Measurements from ENCODE around the gene ZDHHC14. TPM values are rescaled to one million over a fixed set of nuclear protein-coding genes. Genes with fewer than 3 reads are reported as not detected.

The ZDHHC14 gene
- total and polyA plus RNA-seq, 3 donors from 2014 or later = 28.5 to 74.9 (median 67.9) TPM

DNA sequence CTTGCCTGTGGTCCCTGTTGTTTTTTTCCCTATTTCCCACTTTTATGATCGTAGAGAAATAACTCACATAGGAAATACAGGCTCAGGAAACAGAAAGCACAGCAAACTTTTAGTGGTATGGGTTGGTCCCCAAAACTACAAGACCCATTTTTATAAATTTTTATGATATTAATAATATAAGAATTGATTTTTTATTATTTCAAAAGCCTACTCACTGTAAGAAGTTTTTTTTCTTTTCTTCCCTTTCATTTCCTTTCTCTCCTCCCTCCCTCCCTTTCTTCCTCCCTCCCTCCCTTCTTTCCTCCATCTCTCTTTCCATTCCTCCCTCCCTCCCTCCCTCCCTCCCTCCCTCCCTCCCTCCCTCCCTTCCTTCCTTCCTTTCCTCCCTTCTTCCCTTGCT, 141.5 kb downstream of the ZDHHC14 start:
- 90 to 92% methylated on average over 1 of the region's 1 CpG for WGBS, 2 donors
- Histone ChIP-seq H3K27ac (no peak overlapping the region), H3K36me3 (ENCODE audit: low read depth, missing control alignments) (no peaks in the 10 kb centered on the region), H3K27me3 (no peaks in the 10 kb centered on the region), H3K9me3 (no peaks in the 10 kb centered on the region), H3K4me1 (peaks cover 11% of the 10 kb centered on the region), H3K4me3 (no peak overlapping the region)
- intact Hi-C loops (cut with DNase I; ENCODE audit: low total_unique reads) = no loop called here
- TF ChIP-seq, protein P1, sequence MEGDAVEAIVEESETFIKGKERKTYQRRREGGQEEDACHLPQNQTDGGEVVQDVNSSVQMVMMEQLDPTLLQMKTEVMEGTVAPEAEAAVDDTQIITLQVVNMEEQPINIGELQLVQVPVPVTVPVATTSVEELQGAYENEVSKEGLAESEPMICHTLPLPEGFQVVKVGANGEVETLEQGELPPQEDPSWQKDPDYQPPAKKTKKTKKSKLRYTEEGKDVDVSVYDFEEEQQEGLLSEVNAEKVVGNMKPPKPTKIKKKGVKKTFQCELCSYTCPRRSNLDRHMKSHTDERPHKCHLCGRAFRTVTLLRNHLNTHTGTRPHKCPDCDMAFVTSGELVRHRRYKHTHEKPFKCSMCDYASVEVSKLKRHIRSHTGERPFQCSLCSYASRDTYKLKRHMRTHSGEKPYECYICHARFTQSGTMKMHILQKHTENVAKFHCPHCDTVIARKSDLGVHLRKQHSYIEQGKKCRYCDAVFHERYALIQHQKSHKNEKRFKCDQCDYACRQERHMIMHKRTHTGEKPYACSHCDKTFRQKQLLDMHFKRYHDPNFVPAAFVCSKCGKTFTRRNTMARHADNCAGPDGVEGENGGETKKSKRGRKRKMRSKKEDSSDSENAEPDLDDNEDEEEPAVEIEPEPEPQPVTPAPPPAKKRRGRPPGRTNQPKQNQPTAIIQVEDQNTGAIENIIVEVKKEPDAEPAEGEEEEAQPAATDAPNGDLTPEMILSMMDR (IDR thresholded peaks at IDR 0.05) = no peak
- TF ChIP-seq POLR2A (IDR thresholded peaks at IDR 0.05) = no peak
- DNase-seq = no peak

DNA sequence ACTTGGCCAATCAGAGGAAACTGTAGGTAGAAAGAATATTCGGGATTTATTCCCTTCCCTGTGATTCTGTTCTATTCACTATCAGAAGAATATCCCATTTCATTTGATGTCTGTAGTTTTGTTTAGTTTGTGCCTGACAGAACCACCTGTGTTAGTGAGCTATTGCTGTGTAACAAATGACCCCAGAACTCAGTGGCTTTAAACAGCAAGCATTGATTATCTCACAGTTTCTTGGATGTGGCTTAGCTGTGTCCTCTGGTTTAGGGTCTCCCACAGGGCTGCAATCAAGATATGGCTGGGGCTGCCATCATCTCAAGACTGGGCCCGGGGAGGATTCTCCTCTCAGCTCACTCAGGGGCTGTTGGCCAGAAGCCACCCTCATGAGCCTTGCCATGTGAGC, 143.7 kb downstream of the ZDHHC14 start:
- Histone ChIP-seq H3K27me3 (no peaks in the 10 kb centered on the region), H3K36me3 (ENCODE audit: low read depth, missing control alignments) (no peaks in the 10 kb centered on the region), H3K27ac (no peak overlapping the region), H3K4me1 (peaks cover 11% of the 10 kb centered on the region), H3K4me3 (no peak overlapping the region), H3K9me3 (no peaks in the 10 kb centered on the region)
- DNase-seq = no peak
- WGBS, 2 donors = 94 to 95% methylated on average over 2 of the region's 2 CpGs
- intact Hi-C loops (cut with DNase I; ENCODE audit: low total_unique reads) = no loop called here
- no peak for TF ChIP-seq POLR2A (IDR thresholded peaks at IDR 0.05)
- TF ChIP-seq, protein P1 (IDR thresholded peaks at IDR 0.05) = no peak

DNA sequence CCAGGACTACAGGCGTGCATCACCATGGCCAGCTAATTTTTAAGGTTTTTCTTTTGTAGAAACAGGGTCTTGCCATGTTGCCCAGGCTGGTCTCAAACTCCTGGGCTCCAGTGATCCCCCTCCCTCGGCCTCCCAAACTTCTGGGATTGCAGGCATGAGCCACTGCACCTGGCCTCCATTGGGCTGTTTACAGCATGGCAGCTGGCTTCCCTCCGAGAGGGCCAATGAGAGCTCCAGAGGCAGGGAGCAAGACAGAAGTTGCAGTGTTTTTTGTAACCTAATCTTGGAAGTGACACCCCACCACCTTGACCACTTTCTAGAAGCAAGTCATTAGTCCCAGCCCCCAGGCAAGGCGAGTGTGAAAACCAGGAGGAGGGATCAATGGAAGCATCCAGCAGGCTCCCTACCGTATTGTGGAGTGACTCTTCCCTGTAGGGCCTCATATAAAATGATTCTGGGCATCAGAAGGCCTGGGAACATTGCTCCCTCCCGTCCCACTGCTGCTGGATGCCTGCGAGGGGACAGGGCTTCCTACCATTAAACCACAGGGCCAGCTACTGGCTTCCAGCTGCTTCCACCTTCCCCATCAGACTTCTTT, 144.4 kb downstream of the ZDHHC14 start:
- Histone ChIP-seq H3K9me3 (no peaks in the 10 kb centered on the region), H3K4me1 (peaks cover 11% of the 10 kb centered on the region), H3K4me3 (no peak overlapping the region), H3K36me3 (ENCODE audit: low read depth, missing control alignments) (no peaks in the 10 kb centered on the region), H3K27ac (no peak overlapping the region), H3K27me3 (no peaks in the 10 kb centered on the region)
- TF ChIP-seq, protein P1 (IDR thresholded peaks at IDR 0.05) = no peak
- WGBS, 2 donors = 91 to 97% methylated on average over 7 of the region's 7 CpGs
- intact Hi-C loops (cut with DNase I; ENCODE audit: low total_unique reads) = no loop called here
- no peak for DNase-seq

DNA sequence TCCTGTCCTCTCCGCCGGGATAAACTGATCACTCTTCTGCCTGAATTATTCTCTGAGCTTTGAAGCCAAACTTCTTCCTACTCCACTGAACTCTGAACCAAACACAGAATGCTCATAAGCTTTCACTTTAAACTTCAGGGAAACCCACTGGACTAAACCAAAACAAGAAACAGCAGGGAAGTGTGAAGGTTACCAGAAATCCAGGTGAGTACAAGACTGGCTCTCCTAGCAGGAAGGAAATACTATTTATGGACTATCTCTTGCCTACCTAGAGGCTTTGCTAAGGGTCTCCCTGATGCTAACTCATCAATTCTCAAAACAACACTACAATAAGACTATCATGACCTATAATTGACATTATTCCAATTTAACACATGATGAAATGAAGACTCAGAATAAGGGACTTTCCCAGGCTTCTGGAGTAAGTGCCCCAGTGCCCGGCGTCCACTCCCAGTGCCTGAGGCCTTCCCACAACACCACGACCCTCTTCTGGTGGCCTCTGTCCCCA, 145.0 kb downstream of the ZDHHC14 start:
- no peak for DNase-seq
- Histone ChIP-seq H3K9me3 (no peaks in the 10 kb centered on the region), H3K36me3 (ENCODE audit: low read depth, missing control alignments) (no peaks in the 10 kb centered on the region), H3K4me1 (peaks cover 11% of the 10 kb centered on the region), H3K27me3 (no peaks in the 10 kb centered on the region), H3K27ac (no peak overlapping the region), H3K4me3 (no peak overlapping the region)
- 81 to 83% methylated on average over 5 of the region's 5 CpGs for WGBS, 2 donors
- TF ChIP-seq, protein P1 (IDR thresholded peaks at IDR 0.05) = no peak
- TF ChIP-seq POLR2A (IDR thresholded peaks at IDR 0.05) = no peak
- intact Hi-C loops (cut with DNase I; ENCODE audit: low total_unique reads) = no loop called here

DNA sequence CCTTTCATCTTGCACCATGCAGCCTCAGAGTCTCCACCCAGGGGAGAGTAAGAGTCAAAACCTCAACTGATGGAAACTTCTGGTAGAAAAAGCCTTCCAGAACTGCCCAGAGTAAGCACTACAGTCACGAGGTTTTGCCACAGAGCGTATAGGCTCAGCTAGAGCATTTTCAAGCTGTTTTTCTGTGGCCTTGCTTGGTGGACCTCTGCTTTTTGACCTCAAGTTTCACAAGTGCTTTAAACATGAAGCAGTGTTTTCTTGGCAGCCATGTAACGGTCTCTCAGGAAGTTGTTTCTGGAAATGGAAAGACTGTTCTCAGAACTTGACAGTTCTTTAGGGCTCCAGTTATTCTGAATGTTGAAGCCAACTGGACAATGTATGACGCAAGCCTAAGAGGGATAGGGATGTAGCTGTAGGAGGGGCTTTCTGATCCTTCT, 146.5 kb downstream of the ZDHHC14 start:
- Histone ChIP-seq H3K27ac (peak overlapping the region in 1 of 2 donors; percentile 41), H3K36me3 (ENCODE audit: low read depth, missing control alignments) (no peaks in the 10 kb centered on the region), H3K9me3 (no peaks in the 10 kb centered on the region), H3K27me3 (no peaks in the 10 kb centered on the region), H3K4me1 (peaks cover 11% of the 10 kb centered on the region), H3K4me3 (no peak overlapping the region)
- peak; percentile 50 for DNase-seq
- intact Hi-C loops (cut with DNase I; ENCODE audit: low total_unique reads) = no loop called here
- WGBS, 2 donors = 46 to 63% methylated on average over 4 of the region's 4 CpGs
- no peak for TF ChIP-seq POLR2A (IDR thresholded peaks at IDR 0.05)
- TF ChIP-seq, protein P1 (IDR thresholded peaks at IDR 0.05) = no peak
